SK-N-SH (cell line): ENCODE results near the gene TOLLIP. TPM values are rescaled to one million over a fixed set of nuclear protein-coding genes. Genes with fewer than 3 reads are reported as not detected.

ENCODE experiments used
- CTCF ChIA-PET: fragments of 300-600, 350-600 bp; formaldehyde crosslinking; extraction: SDS; loops from one replicate; lab custom pipeline; 2021; lab: Yijun Ruan, JAX
- POLR2A ChIA-PET: fragments of 350-600 bp; sonication (Branson Sonifier 250); formaldehyde crosslinking; extraction: SDS; loops from one replicate; lab custom pipeline; 2020; ENCODE audit warnings: antibody characterized with exemption, inconsistent platforms; lab: Yijun Ruan, JAX
- DNase-seq: peaks from one replicate; pipeline ENCODE4 v3.0.0; 2012
- H2AFZ ChIP-seq: fragments of 200-600 bp; sonication (generic); 2 replicates; pipeline ENCODE4 v1.8.1; 2016; ENCODE audit warnings: antibody characterized with exemption, mild to moderate bottlenecking, low read depth
- H3F3A ChIP-seq: fragments of 200-600 bp; sonication (generic); replicated peaks from 2 replicates; pipeline ENCODE3; 2016; ENCODE audit warnings: antibody characterized with exemption, mild to moderate bottlenecking; ENCODE audit not compliant: insufficient read depth
- H3K27ac ChIP-seq, 2 experiments: fragments of 200-500 bp in 1 of 2; fragments of 200-600 bp in 1 of 2; sonication (Bioruptor generic) in 1 of 2; sonication (generic), shearing (Covaris generic) in 1 of 2; 2 replicates each; pipeline versions ENCODE4 v1.5.1 to v1.6.1; 2014 to 2016; ENCODE audit warnings: low read depth in 2 of 2, inconsistent platforms in 1 of 2, low read length in 1 of 2, mild to moderate bottlenecking in 1 of 2, mixed read lengths in 1 of 2
- H3K27me3 ChIP-seq: fragments of 200-600 bp; sonication (generic), shearing (Covaris generic); 2 replicates; pipeline ENCODE4 v1.6.1; 2016; ENCODE audit warnings: mixed run types; ENCODE audit not compliant: insufficient read depth
- H3K36me3 ChIP-seq, 2 experiments: fragments of 200-500 bp in 1 of 2; fragments of 200-600 bp in 1 of 2; sonication (Bioruptor generic) in 1 of 2; sonication (generic) in 1 of 2; replicated peaks in 1 of 2; 2 replicates each; pipeline versions ENCODE3 to v1.5.1; 2014 to 2016; ENCODE audit warnings: low read length in 1 of 2, mild to moderate bottlenecking in 1 of 2; ENCODE audit not compliant: insufficient read depth in 2 of 2, control insufficient read depth in 1 of 2
- H3K4me1 ChIP-seq, 2 experiments: fragments of 200-500 bp in 1 of 2; fragments of 200-600 bp in 1 of 2; sonication (Bioruptor generic) in 1 of 2; sonication (generic), shearing (Covaris generic) in 1 of 2; 2 replicates each; pipeline versions ENCODE4 v1.5.1 to v1.6.1; 2014 to 2016; ENCODE audit warnings: low read depth in 1 of 2, low read length in 1 of 2, mixed run types in 1 of 2; ENCODE audit not compliant: insufficient read depth in 2 of 2, control insufficient read depth in 1 of 2
- H3K4me2 ChIP-seq: fragments of 200-600 bp; sonication (generic), shearing (Covaris generic); 2 replicates; pipeline ENCODE4 v1.6.1; 2017; ENCODE audit warnings: mixed run types
- H3K4me3 ChIP-seq, 2 experiments: fragments of 200-500 bp in 1 of 2; fragments of 200-600 bp in 1 of 2; sonication (Bioruptor generic) in 1 of 2; sonication (generic), shearing (Covaris generic) in 1 of 2; 2 replicates each; pipeline versions ENCODE4 v1.5.1 to v1.8.1; 2014 to 2016; ENCODE audit warnings: low read depth in 2 of 2, inconsistent platforms in 1 of 2, low read length in 1 of 2, mild to moderate bottlenecking in 1 of 2, mixed read lengths in 1 of 2, moderate library complexity in 1 of 2
- H3K79me2 ChIP-seq: fragments of 200-600 bp; sonication (generic); 2 replicates; pipeline ENCODE4 v1.8.1; 2017; ENCODE audit warnings: mild to moderate bottlenecking; ENCODE audit not compliant: insufficient read depth
- H3K9ac ChIP-seq: fragments of 200-600 bp; sonication (generic); 2 replicates; pipeline ENCODE4 v1.6.1; 2017; ENCODE audit warnings: mixed run types
- H3K9me2 ChIP-seq: fragments of 200-600 bp; sonication (generic); 2 replicates; pipeline ENCODE4 v1.6.1; 2017; ENCODE audit warnings: mixed run types
- H3K9me3 ChIP-seq: fragments of 200-600 bp; sonication (generic); 2 replicates; pipeline ENCODE4 v1.6.1; 2017; ENCODE audit warnings: mixed run types, mild to moderate bottlenecking, moderate library complexity
- H4K20me1 ChIP-seq: fragments of 200-600 bp; sonication (generic); 2 replicates; pipeline ENCODE4 v1.6.1; 2017; ENCODE audit warnings: mild to moderate bottlenecking, mixed run types; ENCODE audit not compliant: insufficient read depth
- CTCF ChIP-seq: fragments of 200-600 bp; sonication (generic); IDR thresholded peaks from 2 replicates; pipeline ENCODE4 v1.6.1; 2017; ENCODE audit warnings: antibody characterized with exemption, mild to moderate bottlenecking, moderate library complexity
- ELF1 ChIP-seq: IDR thresholded peaks from 2 replicates; pipeline ENCODE4 v1.4.0; 2012
- FOXJ3 ChIP-seq: sonication (generic); formaldehyde crosslinking; IDR thresholded peaks from 2 replicates; pipeline ENCODE4 v1.5.1; 2020; ENCODE audit warnings: mild to moderate bottlenecking, missing genetic modification reagents
- IRF3 ChIP-seq: fragments of 150-350 bp; IDR thresholded peaks from 2 replicates; pipeline ENCODE4 v1.6.1; 2016; ENCODE audit warnings: mild to moderate bottlenecking, low read depth, low read length
- MAX ChIP-seq: IDR thresholded peaks from 2 replicates; pipeline ENCODE4 v1.4.0; 2012; ENCODE audit warnings: low read depth
- NRF1 ChIP-seq: IDR thresholded peaks from 2 replicates; pipeline ENCODE4 v1.6.1; 2012; ENCODE audit warnings: low read depth, mild to moderate bottlenecking, low read length
- RFX5 ChIP-seq: IDR thresholded peaks from 2 replicates; pipeline ENCODE4 v1.6.1; 2012; ENCODE audit warnings: mild to moderate bottlenecking, improper control_type of control experiment, low read length
- RXRA ChIP-seq: IDR thresholded peaks from 2 replicates; pipeline ENCODE4 v1.4.0; 2012; ENCODE audit warnings: low read depth, mild to moderate bottlenecking, borderline replicate concordance
- TCF12 ChIP-seq: IDR thresholded peaks from 2 replicates; pipeline ENCODE4 v1.4.0; 2012
- USF2 ChIP-seq: fragments of 150-350 bp; IDR thresholded peaks from 2 replicates; pipeline ENCODE4 v1.6.1; 2017; ENCODE audit warnings: antibody characterized with exemption, low read length, low read depth, borderline replicate concordance
- ZBTB33 ChIP-seq: IDR thresholded peaks from 2 replicates; pipeline ENCODE4 v1.4.0; 2012; ENCODE audit warnings: low read depth, borderline replicate concordance
- WGBS: methylation state at CpG from one replicate; pipeline ENCODE4 v1.1.6; 2017; ENCODE audit warnings: low lambda C conversion rate; 5-methylcytosine and 5-hydroxymethylcytosine counted together
- polyA plus RNA-seq, 3 experiments: library from polyadenylated mRNA; depleted of rRNA; stranded (reverse); fragments of >200 nt; gene quantifications; 2 replicates each; pipeline ENCODE4 v1.2.3, GENCODE V29; 2012

The TOLLIP gene
- polyA plus RNA-seq, 1 of the 3 experiments (the other 2 are of a cell fraction), result 55.4 TPM

- no peak for TF ChIP-seq FOXJ3 (CRISPR knock-in tag)
- TF ChIP-seq, all 33 proteins: peak for 0
Observed at GRCh38 chr11:1230121-1230455, 79.3 kb downstream of the TOLLIP start (continued).

- Histone ChIP-seq H3K4me2 (no peak overlapping the region), H3K79me2 (no peaks in the 10 kb centered on the region), H3F3A (no peaks in the 10 kb centered on the region), H3K36me3 (no peaks in the 10 kb centered on the region), H2AFZ (no peak overlapping the region), H3K9me2 (no peaks in the 10 kb centered on the region), H3K9me3 (no peaks in the 10 kb centered on the region), H4K20me1 (no peaks in the 10 kb centered on the region), H3K9ac (no peak overlapping the region), H3K4me3 (no peak overlapping the region), H3K4me1 (peaks cover 0 to 2% of the 10 kb centered on the region in 2 experiments; a peak in 1 of 4 replicates), H3K27ac (no peak overlapping the region), H3K27me3 (no peaks in the 10 kb centered on the region)
- 70% methylated on average over 19 of the region's 27 CpGs for WGBS
- peak; percentile 36 for DNase-seq
- ChIA-PET POLR2A (no interaction called here), CTCF (interaction anchor here (1.7 kb wide), 1 partner anchor 27 kb away, joined by 7 read pairs; no protein-coding TSS in a partner anchor)
- no peak for TF ChIP-seq NRF1
- no peak for TF ChIP-seq USF2
- TF ChIP-seq IRF3, result no peak
- TF ChIP-seq TCF12, result no peak
- no peak for TF ChIP-seq CTCF
- no peak for TF ChIP-seq MAX
- no peak for TF ChIP-seq ELF1
- no peak for TF ChIP-seq RXRA
- TF ChIP-seq ZBTB33, result no peak
- no peak for TF ChIP-seq RFX5
Observed at GRCh38 chr11:1229471-1230120, 79.8 kb downstream of the TOLLIP start.
